HepG2 (cell line): ENCODE results near the gene NDUFA5. TPM values are rescaled to one million over a fixed set of nuclear protein-coding genes. Genes with fewer than 3 reads are reported as not detected.

Experiments used
- ATAC-seq: fragments of 200-7000 bp; cut with Tn5 transposase; 3 replicates; pipeline ENCODE4 v1.9.1; 2020; ENCODE audit warnings: mild to moderate bottlenecking, moderate library complexity
- BruUV-seq: library from RNA; stranded (reverse); fragments of 400-500 nt; replicated peaks from 2 replicates; lab custom pipeline; 2021; lab: Mats Ljungman, UMichigan
- CTCF ChIA-PET: fragments of 300-600 bp; formaldehyde crosslinking; extraction: SDS; loops from one replicate; lab custom pipeline; 2021; ENCODE audit warnings: low total read pairs, inconsistent platforms, low intra/inter-chr PET ratio; lab: Yijun Ruan, JAX
- POLR2A ChIA-PET: fragments of 350-600 bp; sonication (Branson Sonifier 250); formaldehyde crosslinking; loops from one replicate; lab custom pipeline; 2020; ENCODE audit warnings: antibody characterized with exemption, inconsistent platforms; lab: Yijun Ruan, JAX
- DNase-seq: peaks from one replicate; pipeline ENCODE4 v3.0.0-alpha.2; 2015; ENCODE audit warnings: low spot score
- FAIRE-seq: peaks from 3 replicates; lab custom pipeline; 2011; peaks lifted over from hg19 to GRCh38; lab: Jason Lieb, UNC
- H2AFZ ChIP-seq: one replicate; pipeline ENCODE4 v1.6.1; 2011; ENCODE audit warnings: low read length, inconsistent platforms
- H3K27ac ChIP-seq: fragments of 300-600 bp; 3 replicates; pipeline ENCODE4 v1.8.0; 2011; ENCODE audit warnings: mixed run types, mild to moderate bottlenecking, mixed read lengths, low read length, inconsistent platforms; ENCODE audit not compliant: insufficient read depth; ENCODE audit errors: extremely low read length
- H3K27me3 ChIP-seq, 2 experiments: fragments of 200-600 bp in 1 of 2; 2 replicates in 1 of 2; 3 replicates in 1 of 2; pipeline versions ENCODE4 v1.6.0 to v1.8.0; 2011; ENCODE audit warnings: low read length in 2 of 2, mild to moderate bottlenecking in 2 of 2, moderate library complexity in 2 of 2, inconsistent platforms in 1 of 2; ENCODE audit not compliant: insufficient read depth in 2 of 2, control insufficient read depth in 1 of 2
- H3K36me3 ChIP-seq, 2 experiments: fragments of 200-600 bp in 1 of 2; replicated peaks in 1 of 2; 2 replicates in 1 of 2; 3 replicates in 1 of 2; pipeline versions ENCODE4 v1.5.1 to v1.8.0; 2011; ENCODE audit warnings: low read length in 2 of 2, inconsistent platforms in 1 of 2; ENCODE audit not compliant: insufficient read depth in 2 of 2, control insufficient read depth in 1 of 2
- H3K4me1 ChIP-seq: 2 replicates; pipeline ENCODE4 v1.5.1; 2012; ENCODE audit warnings: low read length, inconsistent platforms; ENCODE audit not compliant: insufficient read depth
- H3K4me2 ChIP-seq: 2 replicates; pipeline ENCODE4 v1.6.0; 2011; ENCODE audit warnings: low read depth, low read length, inconsistent platforms
- H3K4me3 ChIP-seq, 3 experiments: fragments of 200-600 bp in 1 of 3; sonication (generic), shearing (Covaris generic) in 1 of 3; replicated peaks in 1 of 3; 2 replicates each; pipeline ENCODE4 v1.5.1; 2011 to 2016; ENCODE audit warnings: low read length in 3 of 3, inconsistent platforms in 2 of 3, low read depth in 2 of 3, mild to moderate bottlenecking in 2 of 3, control low read depth in 1 of 3, mixed read lengths in 1 of 3; ENCODE audit not compliant: insufficient read depth in 1 of 3
- H3K79me2 ChIP-seq: one replicate; pipeline ENCODE4 v1.6.1; 2011; ENCODE audit warnings: low read length, inconsistent platforms; ENCODE audit not compliant: insufficient read depth
- H3K9ac ChIP-seq: 2 replicates; pipeline ENCODE4 v1.6.0; 2011; ENCODE audit warnings: mild to moderate bottlenecking, low read depth, low read length, inconsistent platforms; ENCODE audit not compliant: insufficient read depth
- H3K9me3 ChIP-seq: 2 replicates; pipeline ENCODE4 v1.5.1; 2012; ENCODE audit warnings: mild to moderate bottlenecking, low read length
- H4K20me1 ChIP-seq: 2 replicates; pipeline ENCODE4 v1.6.0; 2011; ENCODE audit warnings: inconsistent platforms, mild to moderate bottlenecking, low read length, moderate library complexity; ENCODE audit not compliant: insufficient read depth
- AGO1 ChIP-seq: fragments of 200-400 bp; formaldehyde crosslinking; IDR thresholded peaks from 2 replicates; pipeline ENCODE4 v1.6.1; 2017; ENCODE audit warnings: mild to moderate bottlenecking, low read depth, low read length, moderate library complexity; ENCODE audit not compliant: poor library complexity, severe bottlenecking
- SRF ChIP-seq: IDR thresholded peaks from 2 replicates; pipeline ENCODE4 v1.6.1; 2011; ENCODE audit warnings: mild to moderate bottlenecking, low read depth, low read length, moderate library complexity
- ZBTB7B ChIP-seq: sonication (generic); formaldehyde crosslinking; IDR thresholded peaks from 2 replicates; pipeline ENCODE4 v1.4.0; 2020; ENCODE audit warnings: missing genetic modification reagents
- ZFP62 ChIP-seq: sonication (generic); formaldehyde crosslinking; IDR thresholded peaks from 2 replicates; pipeline ENCODE4 v1.4.0; 2020; ENCODE audit warnings: missing genetic modification reagents
- ZKSCAN5 ChIP-seq: sonication (generic); formaldehyde crosslinking; IDR thresholded peaks from 2 replicates; pipeline ENCODE4 v1.5.1; 2020; ENCODE audit warnings: mild to moderate bottlenecking, missing genetic modification reagents
- ZNF382 ChIP-seq: sonication (generic); formaldehyde crosslinking; IDR thresholded peaks from 2 replicates; pipeline ENCODE4 v1.5.0; 2020; ENCODE audit warnings: missing genetic modification reagents, mild to moderate bottlenecking, borderline replicate concordance
- ZNF646 ChIP-seq: sonication (generic); formaldehyde crosslinking; IDR thresholded peaks from 2 replicates; pipeline ENCODE4 v1.9.0; 2021; ENCODE audit warnings: mild to moderate bottlenecking, missing genetic modification reagents
- ZZZ3 ChIP-seq: sonication (generic); formaldehyde crosslinking; IDR thresholded peaks from 2 replicates; pipeline ENCODE4 v1.4.0; 2020; ENCODE audit warnings: missing genetic modification reagents, mild to moderate bottlenecking, borderline replicate concordance
- WGBS: methylation state at CpG from one replicate; pipeline ENCODE4 v1.1.6; 2017; ENCODE audit warnings: low lambda C conversion rate; 5-methylcytosine and 5-hydroxymethylcytosine counted together
- in situ Hi-C: cut with HindIII; loops from 2 replicates; pipeline ENCODE4 v1.10.0; 2017; ENCODE audit warnings: low pct_unique_long_range_greater_than_20kb; ENCODE audit not compliant: extremely low pct_ligation_motif_present
- intact Hi-C: fragments of 100-400 bp; cut with micrococcal nuclease; formaldehyde crosslinking; loops from one replicate; pipeline ENCODE4 v1.10.0; 2022; ENCODE audit not compliant: unreplicated experiment
- polyA plus RNA-seq, 8 experiments: library from polyadenylated mRNA; depleted of rRNA in 3 of 8; stranded (reverse) in 7 of 8; unstranded in 1 of 8; fragments of >200 nt; fragmentation: Illumina TruSeq in 4 of 8; extraction: Trizol in 4 of 8; gene quantifications; 2 replicates each; pipeline versions ENCODE4 v1.2.1 to v1.2.3, GENCODE V29; 2011 to 2016; ENCODE audit warnings: low read depth in 4 of 8, missing spikeins in 1 of 8, mixed read lengths in 1 of 8; ENCODE audit not compliant: insufficient read depth in 1 of 8
- total RNA-seq, 5 experiments: library from RNA; depleted of rRNA; stranded (reverse); fragments of >200 nt; fragmentation: Illumina TruSeq; extraction: Trizol; gene quantifications; 2 replicates each; pipeline ENCODE4 v1.2.3, GENCODE V29; 2016; ENCODE audit warnings: low read depth in 1 of 5
- TF ChIP-seq, protein P1 (sequence below): IDR thresholded peaks from 2 replicates; pipeline ENCODE4 v1.6.1; 2016; ENCODE audit warnings: low read depth, borderline replicate concordance
- TF ChIP-seq, protein P2 (sequence below): sonication (generic); formaldehyde crosslinking; IDR thresholded peaks from 2 replicates; pipeline ENCODE4 v1.5.0; 2020; ENCODE audit warnings: missing genetic modification reagents, mild to moderate bottlenecking, borderline replicate concordance

The NDUFA5 gene
- total and polyA plus RNA-seq, 2 of the 13 experiments (the other 11 are each of a cell fraction or from before 2014, with no cell fraction given), result 16.9 to 55.9 TPM

DNA sequence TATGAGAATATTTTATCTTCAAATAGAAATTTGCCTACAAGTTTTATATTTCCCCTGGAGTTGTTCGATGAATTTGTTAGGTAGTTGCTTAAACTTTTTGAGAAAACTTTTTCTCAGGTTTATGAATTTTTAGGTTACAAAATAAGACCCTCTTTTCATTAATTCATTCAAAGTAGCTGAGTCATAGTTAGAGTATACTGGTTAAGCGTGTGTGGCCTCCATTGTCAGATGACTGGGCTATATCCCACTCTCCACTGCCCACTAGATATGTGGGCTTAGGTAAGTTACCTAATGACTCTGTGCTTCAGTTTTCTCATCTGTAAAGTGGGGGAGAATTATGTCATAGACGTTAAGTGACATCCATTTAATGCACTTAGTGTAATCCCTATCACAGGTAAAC lies 45.0 kb upstream of the NDUFA5 start:
- ChIA-PET POLR2A (no interaction called here), CTCF (no interaction called here)
- H3K4me3 ChIP-seq, result no peak overlapping the region
- H3K4me2 ChIP-seq, result no peak overlapping the region
- no TSS peak for BruUV-seq
- no peak for ATAC-seq
- no peaks in the 10 kb centered on the region for H3K4me1 ChIP-seq
- H3K79me2 ChIP-seq, result no peaks in the 10 kb centered on the region
- FAIRE-seq, result no peak
- intact Hi-C loops (no loop called here), in situ Hi-C loops (no loop called here)
- no peak overlapping the region for H3K27ac ChIP-seq
- WGBS, result 27% methylated on average over 3 of the region's 3 CpGs
- H3K36me3 ChIP-seq, result no peaks in the 10 kb centered on the region
- H3K27me3 ChIP-seq, result no peaks in the 10 kb centered on the region
- no peak for DNase-seq
- H2AFZ ChIP-seq, result no peak overlapping the region
- TF ChIP-seq ZFP62 (CRISPR knock-in tag), result no peak
- no peaks in the 10 kb centered on the region for H4K20me1 ChIP-seq
- H3K9ac ChIP-seq, result no peak overlapping the region
- no peaks in the 10 kb centered on the region for H3K9me3 ChIP-seq

GRCh38 chr7:123601530-123601929 lies 43.9 kb upstream of the NDUFA5 start, which contains the start of gene ASB15:
Gene ASB15 (plus strand): TSS chr7:123601821. CDS start chr7:123614503, 12,682 bp downstream.
- no peaks in the 10 kb centered on the region for H3K4me1 ChIP-seq
- no peaks in the 10 kb centered on the region for H4K20me1 ChIP-seq
- CTCF ChIA-PET, result no interaction called here
- intact Hi-C loops, result no loop called here
- no peak for ATAC-seq
- no peaks in the 10 kb centered on the region for H3K9me3 ChIP-seq
- POLR2A ChIA-PET, result no interaction called here
- H2AFZ ChIP-seq, result no peak within 1 kb of the TSS
- no peak for FAIRE-seq
- H3K36me3 ChIP-seq, result no peaks in the 10 kb centered on the region
- no peak for DNase-seq
- BruUV-seq, result no TSS peak
- H3K27me3 ChIP-seq, result no peaks in the 10 kb centered on the region
- no peak within 1 kb of the TSS for H3K9ac ChIP-seq
- no peak within 1 kb of the TSS for H3K27ac ChIP-seq
- H3K4me2 ChIP-seq, result no peak within 1 kb of the TSS
- in situ Hi-C loops, result no loop called here
- H3K79me2 ChIP-seq, result no peaks in the 10 kb centered on the region
- 31% methylated on average over 4 of the region's 4 CpGs for WGBS
- no peak within 1 kb of the TSS for H3K4me3 ChIP-seq
- TF ChIP-seq ZKSCAN5 (CRISPR knock-in tag), result no peak
- no peak for TF ChIP-seq AGO1
- no peak for TF ChIP-seq ZNF646
- no peak for TF ChIP-seq ZBTB7B (CRISPR knock-in tag)
- TF ChIP-seq, protein P1, sequence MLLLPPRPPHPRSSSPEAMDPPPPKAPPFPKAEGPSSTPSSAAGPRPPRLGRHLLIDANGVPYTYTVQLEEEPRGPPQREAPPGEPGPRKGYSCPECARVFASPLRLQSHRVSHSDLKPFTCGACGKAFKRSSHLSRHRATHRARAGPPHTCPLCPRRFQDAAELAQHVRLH (CRISPR knock-in tag), result no peak
- TF ChIP-seq, protein P2, sequence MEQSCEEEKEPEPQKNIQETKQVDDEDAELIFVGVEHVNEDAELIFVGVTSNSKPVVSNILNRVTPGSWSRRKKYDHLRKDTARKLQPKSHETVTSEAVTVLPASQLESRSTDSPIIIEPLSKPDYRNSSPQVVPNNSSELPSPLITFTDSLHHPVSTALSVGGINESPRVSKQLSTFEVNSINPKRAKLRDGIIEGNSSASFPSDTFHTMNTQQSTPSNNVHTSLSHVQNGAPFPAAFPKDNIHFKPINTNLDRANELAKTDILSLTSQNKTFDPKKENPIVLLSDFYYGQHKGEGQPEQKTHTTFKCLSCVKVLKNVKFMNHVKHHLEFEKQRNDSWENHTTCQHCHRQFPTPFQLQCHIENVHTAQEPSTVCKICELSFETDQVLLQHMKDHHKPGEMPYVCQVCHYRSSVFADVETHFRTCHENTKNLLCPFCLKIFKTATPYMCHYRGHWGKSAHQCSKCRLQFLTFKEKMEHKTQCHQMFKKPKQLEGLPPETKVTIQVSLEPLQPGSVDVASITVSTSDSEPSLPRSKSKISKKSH (CRISPR knock-in tag), result no peak
- TF ChIP-seq ZZZ3 (CRISPR knock-in tag), result no peak
- no peak for TF ChIP-seq ZNF382
- TF ChIP-seq SRF, result no peak
